Astrocyte (in vitro differentiated cells and primary cell): ENCODE results near the gene GLTPD2. TPM values are rescaled to one million over a fixed set of nuclear protein-coding genes. Genes with fewer than 3 reads are reported as not detected.

Experiments
- total RNA-seq: library from RNA; stranded (reverse); gene quantifications from 2 replicates; pipeline ENCODE4 v1.2.1, GENCODE V29; 2021

GLTPD2 gene
- total RNA-seq, 1 donor from 2014 or later = not detected

Other genes with a start within 250 kb of the GLTPD2 start
- 70.0 and 71.1 TPM in 2 replicates for gene MYBBP1A, start 233.6 kb upstream of the GLTPD2 start, total RNA-seq
- gene GGT6, start 228.4 kb upstream of the GLTPD2 start, total RNA-seq = not detected in 2 replicates
- gene SMTNL2, start 204.4 kb upstream of the GLTPD2 start, total RNA-seq = 0.18 and 0.26 TPM in 2 replicates
- gene ALOX15, start 147.3 kb upstream of the GLTPD2 start, total RNA-seq = 0.07 TPM in 1 of 2 replicates, not detected in the other
- gene PELP1, start 84.8 kb upstream of the GLTPD2 start, total RNA-seq = 51.6 and 52.7 TPM in 2 replicates
- 6.3 and 10.3 TPM in 2 replicates for gene ARRB2, start 78.3 kb upstream of the GLTPD2 start, total RNA-seq
- 8.5 and 9.9 TPM in 2 replicates for gene MED11, start 57.5 kb upstream of the GLTPD2 start, total RNA-seq
- gene ZMYND15, start 49.1 kb upstream of the GLTPD2 start, total RNA-seq = 0.09 and 0.12 TPM in 2 replicates
- gene CXCL16, start 49.0 kb upstream of the GLTPD2 start, total RNA-seq = 2.2 and 3.2 TPM in 2 replicates
- not detected in 2 replicates for gene TM4SF5, start 17.1 kb upstream of the GLTPD2 start, total RNA-seq
- 0.75 TPM in 1 of 2 replicates, not detected in the other for gene VMO1, start 2.6 kb upstream of the GLTPD2 start, total RNA-seq
- 154 and 161 TPM in 2 replicates for gene PSMB6, start 7.2 kb downstream of the GLTPD2 start, total RNA-seq
- 21.4 and 29.3 TPM in 2 replicates for gene PLD2, start 18.2 kb downstream of the GLTPD2 start, total RNA-seq
- gene MINK1, start 44.4 kb downstream of the GLTPD2 start, total RNA-seq = 51.3 and 63.2 TPM in 2 replicates
- gene C17orf107, start 110.6 kb downstream of the GLTPD2 start, total RNA-seq = 2.2 and 3.9 TPM in 2 replicates
- 0.20 and 0.43 TPM in 2 replicates for gene CHRNE, start 114.1 kb downstream of the GLTPD2 start, total RNA-seq
- gene GP1BA, start 143.3 kb downstream of the GLTPD2 start, total RNA-seq = 0.09 TPM in 1 of 2 replicates, not detected in the other
- 36.8 and 43.0 TPM in 2 replicates for gene SLC25A11, start 151.1 kb downstream of the GLTPD2 start, total RNA-seq
- 88.0 and 89.7 TPM in 2 replicates for gene RNF167, start 151.3 kb downstream of the GLTPD2 start, total RNA-seq
- 1,246 and 1,346 TPM in 2 replicates for gene PFN1, start 159.6 kb downstream of the GLTPD2 start, total RNA-seq
- gene ENO3, start 162.2 kb downstream of the GLTPD2 start, total RNA-seq = 12.7 and 20.4 TPM in 2 replicates
- 57.2 and 60.9 TPM in 2 replicates for gene SPAG7, start 178.9 kb downstream of the GLTPD2 start, total RNA-seq
- gene CAMTA2, start 198.7 kb downstream of the GLTPD2 start, total RNA-seq = 43.1 and 44.3 TPM in 2 replicates
- 0.82 and 1.7 TPM in 2 replicates for gene INCA1, start 208.6 kb downstream of the GLTPD2 start, total RNA-seq
- gene KIF1C, start 209.0 kb downstream of the GLTPD2 start, total RNA-seq = 94.8 and 109 TPM in 2 replicates
- not detected in 2 replicates for gene SLC52A1, start 246.5 kb downstream of the GLTPD2 start, total RNA-seq